Body of pancreas (tissue), 4 donors: ENCODE measurements around the gene CD244. TPM values are rescaled to one million over a fixed set of nuclear protein-coding genes. Genes with fewer than 3 reads are reported as not detected.

Source experiments
- ATAC-seq: fragments of 150-250 bp; one replicate; pipeline ENCODE4 v1.9.1; 2016
- DNase-seq, 4 donors: peaks; one replicate each; pipeline ENCODE4 v3.0.0-alpha.2; 2019
- H3K27ac ChIP-seq, 4 donors: fragments of 200-600 bp; sonication (generic); 1 replicate in 3 of 4; 2 replicates in 1 of 4; pipeline versions ENCODE4 v1.5.1 to v1.6.1; 2016 to 2019; ENCODE audit warnings: mild to moderate bottlenecking in 1 of 4, mixed read lengths in 1 of 4, moderate library complexity in 1 of 4
- H3K27me3 ChIP-seq, 2 donors: fragments of 200-600 bp; sonication (generic); one replicate each; pipeline ENCODE4 v1.6.0; 2016; ENCODE audit warnings: mild to moderate bottlenecking in 1 of 2
- H3K36me3 ChIP-seq, 2 donors: fragments of 200-600 bp; sonication (generic); replicated peaks in 1 of 2; 2 replicates each; pipeline ENCODE4 v1.5.1; 2016; ENCODE audit warnings: low read depth in 2 of 2; ENCODE audit not compliant: insufficient read depth in 1 of 2
- H3K4me1 ChIP-seq: fragments of 200-600 bp; sonication (generic); one replicate; pipeline ENCODE4 v1.6.0; 2016
- H3K4me3 ChIP-seq, 2 donors: fragments of 200-600 bp; sonication (generic); 1 replicate in 1 of 2; 2 replicates in 1 of 2; pipeline ENCODE4 v1.5.1; 2016 to 2019
- H3K9me3 ChIP-seq, 3 donors: fragments of 200-600 bp; sonication (generic); 1 replicate in 2 of 3; 2 replicates in 1 of 3; pipeline ENCODE4 v1.5.1; 2016
- CTCF ChIP-seq, 7 experiments: fragments of 450-650 bp in 4 of 7; fragments of 200-600 bp in 3 of 7; sonication (generic) in 3 of 7; IDR thresholded peaks; one replicate each; pipeline ENCODE4 v1.5.1; 2016 to 2019; ENCODE audit warnings: antibody characterized with exemption in 7 of 7
- POLR2A ChIP-seq, 3 donors: fragments of 450-650 bp; IDR thresholded peaks; one replicate each; pipeline ENCODE4 v1.6.1; 2016; ENCODE audit warnings: antibody characterized with exemption in 3 of 3, mild to moderate bottlenecking in 2 of 3
- WGBS, 2 donors: methylation state at CpG; one replicate each; pipeline ENCODE4 v1.1.5; 2017; 5-methylcytosine and 5-hydroxymethylcytosine counted together
- intact Hi-C: fragments of 100-400 bp; cut with DNase I; formaldehyde crosslinking; loops from one replicate; pipeline ENCODE4 v1.15.1; 2023
- total RNA-seq, 2 donors: library from RNA; depleted of rRNA; stranded (reverse); fragments of >200 nt; gene quantifications; one replicate each; pipeline ENCODE4 v1.1.0, GENCODE V29; 2016

The CD244 gene
- total RNA-seq, 2 donors from 2014 or later = 0.33 to 1.8 TPM

- no peak for TF ChIP-seq CTCF (IDR thresholded peaks at IDR 0.05)
- TF ChIP-seq POLR2A (IDR thresholded peaks at IDR 0.05) = no peak
- intact Hi-C loops = loop anchor here (5.0 to 10.0 kb wide), 2 partner anchors 117 to 259 kb away; partner anchors contain the start of genes ITLN2 and KLHDC9
- H3K27ac ChIP-seq = no peak overlapping the region
- WGBS, 2 donors = 61 to 65% methylated on average over 3 of the region's 3 CpGs
- no peaks in the 10 kb centered on the region for H3K4me1 ChIP-seq
- ATAC-seq (no peak), DNase-seq (no peak)
- H3K27me3 ChIP-seq = no peaks in the 10 kb centered on the region
- H3K36me3 ChIP-seq = no peaks in the 10 kb centered on the region
- H3K4me3 ChIP-seq = no peak overlapping the region
- H3K9me3 ChIP-seq = no peaks in the 10 kb centered on the region
These were observed 26.9 kb downstream of the CD244 start for GRCh38 chr1:160835751-160836150.

GRCh38 chr1:160834945-160835565, 27.6 kb downstream of the CD244 start:
- WGBS, 2 donors = 68 to 72% methylated on average over 3 of the region's 3 CpGs
- intact Hi-C loops = loop anchor here (5.0 to 10.0 kb wide), 2 partner anchors 117 to 260 kb away; partner anchors contain the start of genes ITLN2 and KLHDC9
- Histone ChIP-seq H3K4me3 (no peak overlapping the region), H3K36me3 (no peaks in the 10 kb centered on the region), H3K4me1 (no peaks in the 10 kb centered on the region), H3K27ac (no peak overlapping the region), H3K27me3 (no peaks in the 10 kb centered on the region), H3K9me3 (no peaks in the 10 kb centered on the region)
- DNase-seq = peak; percentile 24 to 43 (median 38)
- ATAC-seq = peak; percentile 55
- TF ChIP-seq POLR2A (IDR thresholded peaks at IDR 0.05) = no peak
- peak; percentile 44 to 79 (median 75) for TF ChIP-seq CTCF (IDR thresholded peaks at IDR 0.05)

GRCh38 chr1:160830321-160831153, 32.1 kb downstream of the CD244 start:
- Histone ChIP-seq H3K9me3 (no peaks in the 10 kb centered on the region), H3K4me3 (no peak overlapping the region), H3K36me3 (no peaks in the 10 kb centered on the region), H3K27ac (no peak overlapping the region), H3K4me1 (no peaks in the 10 kb centered on the region), H3K27me3 (no peaks in the 10 kb centered on the region)
- 53 to 57% methylated on average over 8 of the region's 8 CpGs for WGBS, 2 donors
- no peak for TF ChIP-seq POLR2A (IDR thresholded peaks at IDR 0.05)
- peak; percentile 48 to 71 (median 65) for TF ChIP-seq CTCF (IDR thresholded peaks at IDR 0.05)
- ATAC-seq = peak; percentile 62
- intact Hi-C loops = loop anchor here (10.0 kb wide), 1 partner anchor 264 kb away; the partner anchor contains the start of gene KLHDC9
- DNase-seq = peak; percentile 69 to 75 (median 72)

- no peak for TF ChIP-seq CTCF (IDR thresholded peaks at IDR 0.05)
- TF ChIP-seq POLR2A (IDR thresholded peaks at IDR 0.05) = no peak
- intact Hi-C loops = loop anchor here (5.0 to 10.0 kb wide), 2 partner anchors 102 to 265 kb away; partner anchors contain the start of gene KLHDC9
- Histone ChIP-seq H3K27me3 (no peaks in the 10 kb centered on the region), H3K36me3 (no peaks in the 10 kb centered on the region), H3K4me3 (no peak overlapping the region), H3K27ac (no peak overlapping the region), H3K9me3 (no peaks in the 10 kb centered on the region), H3K4me1 (no peaks in the 10 kb centered on the region)
- DNase-seq = no peak
- no peak for ATAC-seq
- 89 to 90% methylated on average over 1 of the region's 1 CpG for WGBS, 2 donors
These were observed 32.9 kb downstream of the CD244 start for GRCh38 chr1:160829766-160830165.
